Kidney epithelial cell (primary cell): Measurements from ENCODE around the gene TECR. TPM values are rescaled to one million over a fixed set of nuclear protein-coding genes. Genes with fewer than 3 reads are reported as not detected.
"Not testable (repeated sequence)": the region's sequence is repeated elsewhere in the genome, so short reads cannot be mapped to it uniquely, and the experiment has no call there.

Experiments used
- DNase-seq: peaks from one replicate; pipeline ENCODE4 v3.0.0-alpha.2; 2010; ENCODE audit warnings: low read depth
- H3K27me3 ChIP-seq: 2 replicates; pipeline ENCODE4 v1.6.0; 2011; ENCODE audit warnings: low read length; ENCODE audit not compliant: control insufficient read depth, insufficient read depth
- H3K36me3 ChIP-seq: 2 replicates; pipeline ENCODE4 v1.5.1; 2011; ENCODE audit warnings: low read length; ENCODE audit not compliant: control insufficient read depth, insufficient read depth
- H3K4me3 ChIP-seq: 2 replicates; pipeline ENCODE4 v1.5.1; 2011; ENCODE audit warnings: low read depth, mild to moderate bottlenecking, control low read depth, low read length
- total RNA-seq: library from RNA; depleted of rRNA; stranded (reverse); fragments of >200 nt; gene quantifications from 2 replicates; pipeline ENCODE4 v1.2.3, GENCODE V29; 2015
- TF ChIP-seq, protein P1 (sequence below): IDR thresholded peaks from 2 replicates; pipeline ENCODE4 v1.5.1; 2011; ENCODE audit warnings: mild to moderate bottlenecking, moderate library complexity, low read length, control low read depth, inconsistent platforms; ENCODE audit not compliant: insufficient read depth, poor library complexity, severe bottlenecking

The TECR gene
- total RNA-seq, 1 donor from 2014 or later: 55.0 TPM

- no peak for DNase-seq
- TF ChIP-seq, protein P1, sequence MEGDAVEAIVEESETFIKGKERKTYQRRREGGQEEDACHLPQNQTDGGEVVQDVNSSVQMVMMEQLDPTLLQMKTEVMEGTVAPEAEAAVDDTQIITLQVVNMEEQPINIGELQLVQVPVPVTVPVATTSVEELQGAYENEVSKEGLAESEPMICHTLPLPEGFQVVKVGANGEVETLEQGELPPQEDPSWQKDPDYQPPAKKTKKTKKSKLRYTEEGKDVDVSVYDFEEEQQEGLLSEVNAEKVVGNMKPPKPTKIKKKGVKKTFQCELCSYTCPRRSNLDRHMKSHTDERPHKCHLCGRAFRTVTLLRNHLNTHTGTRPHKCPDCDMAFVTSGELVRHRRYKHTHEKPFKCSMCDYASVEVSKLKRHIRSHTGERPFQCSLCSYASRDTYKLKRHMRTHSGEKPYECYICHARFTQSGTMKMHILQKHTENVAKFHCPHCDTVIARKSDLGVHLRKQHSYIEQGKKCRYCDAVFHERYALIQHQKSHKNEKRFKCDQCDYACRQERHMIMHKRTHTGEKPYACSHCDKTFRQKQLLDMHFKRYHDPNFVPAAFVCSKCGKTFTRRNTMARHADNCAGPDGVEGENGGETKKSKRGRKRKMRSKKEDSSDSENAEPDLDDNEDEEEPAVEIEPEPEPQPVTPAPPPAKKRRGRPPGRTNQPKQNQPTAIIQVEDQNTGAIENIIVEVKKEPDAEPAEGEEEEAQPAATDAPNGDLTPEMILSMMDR: no peak
- no peaks in the 10 kb centered on the region for H3K27me3 ChIP-seq
- H3K36me3 ChIP-seq: no peaks in the 10 kb centered on the region
- no peak overlapping the region for H3K4me3 ChIP-seq
These were observed 51.3 kb downstream of the TECR start for GRCh38 chr19:14580623-14581237.

GRCh38 chr19:14582894-14583340 lies 53.5 kb downstream of the TECR start, which contains the start of gene CLEC17A:
TSS of gene CLEC17A (plus strand) at chr19:14583084. CDS start at chr19:14583161, 77 bp downstream.
- no peaks in the 10 kb centered on the region for H3K27me3 ChIP-seq
- no peaks in the 10 kb centered on the region for H3K36me3 ChIP-seq
- TF ChIP-seq, protein P1: no peak

DNA sequence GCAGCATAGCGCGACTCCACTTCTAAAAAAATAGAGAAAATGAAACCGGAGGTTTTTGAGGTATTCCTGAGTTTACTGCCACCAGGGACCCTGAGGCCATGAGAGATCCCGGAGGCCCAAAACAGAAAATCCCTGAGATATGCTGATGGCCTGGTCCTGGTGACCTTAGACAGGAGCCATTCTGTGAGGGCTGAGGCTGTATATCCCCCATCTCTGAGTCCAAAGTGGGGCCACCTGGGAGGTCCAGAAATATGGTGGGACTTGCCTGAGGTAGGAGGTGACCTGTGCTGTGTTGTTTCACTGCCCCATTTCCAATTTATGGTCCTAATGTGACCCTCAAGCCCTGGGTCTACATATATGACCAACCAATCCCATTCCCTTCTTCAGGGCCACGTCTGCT lies 55.0 kb downstream of the TECR start:
- DNase-seq, H3K36me3 ChIP-seq, H3K4me3 ChIP-seq, H3K27me3 ChIP-seq: not testable (repeated sequence)

More at GRCh38 chr19:14582894-14583340, 53.5 kb downstream of the TECR start, which contains the start of gene CLEC17A:
- DNase-seq: no peak
- H3K4me3 ChIP-seq: no peak within 1 kb of the TSS

DNA sequence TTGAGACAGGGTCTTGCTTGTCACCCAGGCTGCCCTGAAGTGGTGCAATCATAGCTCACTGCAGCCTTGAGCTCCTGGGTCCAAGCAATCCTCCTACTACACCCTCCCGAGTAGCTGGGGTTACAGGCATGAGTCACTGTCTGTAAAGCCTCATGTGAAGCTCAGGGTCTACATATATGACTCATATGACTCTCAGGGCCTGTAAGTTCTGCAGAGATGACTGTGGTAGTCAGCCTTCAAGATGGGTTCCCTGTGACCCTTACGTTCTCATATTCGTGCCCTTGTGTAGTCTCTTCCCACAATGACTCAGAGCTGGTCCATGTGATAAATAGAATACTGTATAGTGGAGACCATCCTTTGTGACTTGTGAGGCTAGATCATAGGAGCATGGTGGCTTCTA lies 55.8 kb downstream of the TECR start:
- not testable (repeated sequence) for H3K36me3 ChIP-seq, H3K4me3 ChIP-seq, H3K27me3 ChIP-seq, DNase-seq

GRCh38 chr19:14589433-14589832 lies 60.0 kb downstream of the TECR start:
- H3K27me3 ChIP-seq, H3K4me3 ChIP-seq, H3K36me3 ChIP-seq, DNase-seq: not testable (repeated sequence)

DNA sequence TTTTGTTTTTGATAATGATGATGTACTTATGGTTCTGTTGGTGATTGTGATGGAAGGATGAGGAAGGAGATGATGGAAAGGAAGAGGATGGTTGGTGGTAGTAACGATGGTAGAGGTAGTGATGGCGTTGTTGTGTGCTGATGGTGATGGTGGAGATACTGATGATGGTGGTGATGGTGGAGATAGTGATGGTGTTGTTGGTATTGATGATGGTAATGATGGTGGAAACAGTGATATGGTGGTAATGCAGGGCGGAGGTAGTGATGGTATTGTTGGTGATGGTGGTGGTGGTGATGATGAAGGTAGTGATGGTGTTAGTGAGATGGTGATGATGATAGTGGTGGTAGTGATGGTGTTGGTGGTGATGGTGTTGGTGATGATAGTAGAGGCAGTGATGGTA lies 66.2 kb downstream of the TECR start:
- TF ChIP-seq, protein P1: no peak
- no peaks in the 10 kb centered on the region for H3K36me3 ChIP-seq
- no peaks in the 10 kb centered on the region for H3K27me3 ChIP-seq
- no peak overlapping the region for H3K4me3 ChIP-seq
- DNase-seq: no peak

DNA sequence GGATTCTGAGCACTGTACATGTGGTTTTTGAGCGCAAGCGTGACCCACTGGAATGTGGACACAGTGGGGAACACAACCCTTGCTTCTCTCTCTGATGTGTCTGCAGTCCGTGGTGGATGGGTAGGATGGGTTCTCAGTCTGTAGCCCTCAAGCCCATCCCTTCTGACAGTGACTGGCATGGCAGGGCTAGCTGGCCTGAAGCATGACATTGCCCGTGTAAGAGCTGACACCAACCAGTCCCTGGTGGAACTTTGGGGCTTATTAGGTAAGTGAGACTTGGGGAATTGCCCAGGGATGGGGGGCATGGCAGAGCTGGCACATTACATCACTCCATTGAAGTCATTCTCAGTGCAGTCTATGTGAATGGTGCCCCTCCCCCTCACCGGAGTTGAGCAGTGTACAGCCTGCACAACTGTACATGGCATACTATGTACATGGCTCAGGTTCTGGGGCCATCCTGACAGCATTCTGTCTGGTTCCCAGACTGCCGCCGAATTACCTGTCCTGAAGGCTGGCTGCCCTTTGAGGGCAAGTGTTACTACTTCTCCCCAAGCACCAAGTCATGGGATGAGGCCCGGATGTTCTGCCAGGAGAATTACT lies 70.3 kb downstream of the TECR start:
- TF ChIP-seq, protein P1: no peak

More for the DNA sequence above, 70.3 kb downstream of the TECR start:
- no peak for DNase-seq
- Histone ChIP-seq H3K4me3 (no peak overlapping the region), H3K27me3 (no peaks in the 10 kb centered on the region), H3K36me3 (no peaks in the 10 kb centered on the region)
